Endodermal cell (in vitro differentiated cells): ENCODE results near the gene LMO7. TPM values are rescaled to one million over a fixed set of nuclear protein-coding genes. Genes with fewer than 3 reads are reported as not detected.

ENCODE experiments used
- DNase-seq: peaks from one replicate; pipeline ENCODE4 v3.0.0-alpha.2; 2017
- H3K27ac ChIP-seq: 2 replicates; pipeline ENCODE4 v1.5.1; 2013; ENCODE audit warnings: mild to moderate bottlenecking, low read depth, low read length, moderate library complexity
- H3K27me3 ChIP-seq: 2 replicates; pipeline ENCODE4 v1.6.1; 2013; ENCODE audit warnings: mild to moderate bottlenecking, low read length, moderate library complexity; ENCODE audit not compliant: insufficient read depth, control insufficient read depth, poor library complexity, severe bottlenecking
- H3K36me3 ChIP-seq: 2 replicates; pipeline ENCODE4 v1.7.0; 2013; ENCODE audit warnings: mild to moderate bottlenecking, low read length, moderate library complexity; ENCODE audit not compliant: control insufficient read depth, insufficient read depth
- H3K4me1 ChIP-seq: one replicate; pipeline ENCODE4 v1.7.0; 2013; ENCODE audit warnings: low read length; ENCODE audit not compliant: control insufficient read depth, insufficient read depth
- H3K4me3 ChIP-seq: 2 replicates; pipeline ENCODE4 v1.5.1; 2013; ENCODE audit warnings: mild to moderate bottlenecking, low read length, moderate library complexity
- H3K9ac ChIP-seq: 2 replicates; pipeline ENCODE4 v1.6.1; 2013; ENCODE audit warnings: mild to moderate bottlenecking, low read length, moderate library complexity; ENCODE audit not compliant: poor library complexity, severe bottlenecking; ENCODE audit errors: extremely low read depth
- H3K9me3 ChIP-seq: 2 replicates; pipeline ENCODE4 v1.6.1; 2013; ENCODE audit warnings: mild to moderate bottlenecking, low read length, moderate library complexity; ENCODE audit not compliant: control insufficient read depth
- H3K27ac Mint-ChIP-seq: 2 replicates; pipeline ENCODE4 v1.8.0; 2020; ENCODE audit warnings: mixed read lengths
- H3K27me3 Mint-ChIP-seq: 2 replicates; pipeline ENCODE4 v1.8.0; 2021; ENCODE audit warnings: mild to moderate bottlenecking, mixed read lengths; ENCODE audit not compliant: insufficient read depth
- H3K36me3 Mint-ChIP-seq: 2 replicates; pipeline ENCODE4 v1.8.0; 2020; ENCODE audit warnings: low read depth, mixed read lengths
- H3K4me1 Mint-ChIP-seq: 2 replicates; pipeline ENCODE4 v1.8.0; 2020; ENCODE audit warnings: mixed read lengths
- H3K4me3 Mint-ChIP-seq: 2 replicates; pipeline ENCODE4 v1.8.0; 2020; ENCODE audit warnings: mild to moderate bottlenecking, moderate library complexity, mixed read lengths
- H3K9me3 Mint-ChIP-seq: 2 replicates; pipeline ENCODE4 v1.8.0; 2020; ENCODE audit warnings: mild to moderate bottlenecking, mixed read lengths
- WGBS, 2 experiments: methylation state at CpG; one replicate each; pipeline versions ENCODE4 v1.1.5 to v1.1.7; 2013; ENCODE audit warnings: missing lambda C conversion rate in 2 of 2, mixed read lengths in 1 of 2; ENCODE audit not compliant: insufficient coverage in 1 of 2, insufficient read length in 1 of 2; 5-methylcytosine and 5-hydroxymethylcytosine counted together
- total RNA-seq, 2 donors: library from RNA; stranded (reverse); fragmentation: NEBNext Ultra II Directional in 1 of 2; extraction: Animal tissue kit (Norgen Biotek cat#: 25700) in 1 of 2; gene quantifications; 2 replicates in 1 of 2; 3 replicates in 1 of 2; pipeline ENCODE4 v1.2.1, GENCODE V29; 2021
- TF ChIP-seq, protein P1 (sequence below): fragments of 200-600 bp; sonication (generic); conservative IDR thresholded peaks from 2 replicates; pipeline ENCODE4 v1.5.0; 2021; ENCODE audit warnings: antibody characterized with exemption, mild to moderate bottlenecking

Gene LMO7
- total RNA-seq, 2 donors from 2014 or later, result 9.9 to 14.1 TPM

DNA sequence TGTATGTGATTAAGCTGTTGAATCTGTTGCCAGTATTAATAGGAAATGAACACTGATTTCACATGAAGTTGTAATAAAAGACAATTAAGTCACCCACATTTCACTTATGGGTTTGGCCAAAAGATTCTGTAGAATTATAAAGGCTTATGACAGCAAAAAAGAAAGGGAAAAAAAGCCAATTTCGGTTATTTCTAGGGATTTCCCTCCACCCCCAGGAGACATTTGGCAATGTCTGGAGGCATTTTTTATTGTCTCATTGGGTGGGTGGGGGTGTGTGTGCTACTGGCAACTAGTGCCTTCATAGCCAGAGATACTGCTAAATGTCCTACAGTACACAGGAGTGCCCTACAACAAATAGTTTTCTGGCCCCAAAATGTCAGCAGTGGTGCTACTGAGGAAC, 175.7 kb downstream of the LMO7 start:
- 80% methylated on average over 1 of the region's 1 CpG; no CpG with 5 or more reads in 1 of the 2 experiments for WGBS, 2 experiments
- peaks cover 9% of the 10 kb centered on the region for H3K4me1 Mint-ChIP-seq

DNA sequence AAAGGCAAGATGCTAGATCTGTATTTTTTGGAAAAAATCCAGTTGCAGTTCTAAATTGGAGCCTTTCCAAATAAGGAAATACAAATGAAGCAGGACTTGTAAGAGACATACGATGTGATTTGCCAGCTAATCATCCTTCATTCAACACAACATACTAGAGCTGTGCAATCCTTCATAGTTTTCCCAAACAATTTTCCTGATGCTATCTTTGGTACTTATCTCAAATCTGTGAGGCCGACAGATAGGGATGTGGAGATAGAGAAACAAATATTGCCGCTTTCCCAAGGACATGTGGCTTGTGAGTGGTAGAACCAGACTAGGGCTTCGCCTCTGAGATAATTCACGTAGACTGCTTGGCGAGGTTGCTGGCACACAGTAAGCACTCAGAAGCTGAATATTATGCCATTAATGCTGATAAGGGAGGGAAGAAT, 176.6 kb downstream of the LMO7 start:
- H3K9me3 ChIP-seq, result no peaks in the 10 kb centered on the region
- 94 to 96% methylated on average over 5 to 6 of the region's 6 CpGs for WGBS, 2 experiments
- Mint-ChIP-seq H3K27me3 (no peaks in the 10 kb centered on the region), H3K9me3 (no peaks in the 10 kb centered on the region), H3K27ac (no peak overlapping the region), H3K4me3 (no peak overlapping the region), H3K4me1 (peaks cover 5% of the 10 kb centered on the region), H3K36me3 (no peaks in the 10 kb centered on the region)
- TF ChIP-seq, protein P1, sequence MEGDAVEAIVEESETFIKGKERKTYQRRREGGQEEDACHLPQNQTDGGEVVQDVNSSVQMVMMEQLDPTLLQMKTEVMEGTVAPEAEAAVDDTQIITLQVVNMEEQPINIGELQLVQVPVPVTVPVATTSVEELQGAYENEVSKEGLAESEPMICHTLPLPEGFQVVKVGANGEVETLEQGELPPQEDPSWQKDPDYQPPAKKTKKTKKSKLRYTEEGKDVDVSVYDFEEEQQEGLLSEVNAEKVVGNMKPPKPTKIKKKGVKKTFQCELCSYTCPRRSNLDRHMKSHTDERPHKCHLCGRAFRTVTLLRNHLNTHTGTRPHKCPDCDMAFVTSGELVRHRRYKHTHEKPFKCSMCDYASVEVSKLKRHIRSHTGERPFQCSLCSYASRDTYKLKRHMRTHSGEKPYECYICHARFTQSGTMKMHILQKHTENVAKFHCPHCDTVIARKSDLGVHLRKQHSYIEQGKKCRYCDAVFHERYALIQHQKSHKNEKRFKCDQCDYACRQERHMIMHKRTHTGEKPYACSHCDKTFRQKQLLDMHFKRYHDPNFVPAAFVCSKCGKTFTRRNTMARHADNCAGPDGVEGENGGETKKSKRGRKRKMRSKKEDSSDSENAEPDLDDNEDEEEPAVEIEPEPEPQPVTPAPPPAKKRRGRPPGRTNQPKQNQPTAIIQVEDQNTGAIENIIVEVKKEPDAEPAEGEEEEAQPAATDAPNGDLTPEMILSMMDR, result no peak
- DNase-seq, result no peak
- H3K36me3 ChIP-seq, result no peaks in the 10 kb centered on the region
- H3K9ac ChIP-seq, result no peak overlapping the region
- H3K4me1 ChIP-seq, result no peaks in the 10 kb centered on the region
- no peak overlapping the region for H3K27ac ChIP-seq
- H3K4me3 ChIP-seq, result no peak overlapping the region
- H3K27me3 ChIP-seq, result no peaks in the 10 kb centered on the region

More for the DNA sequence above, 175.7 kb downstream of the LMO7 start:
- TF ChIP-seq, protein P1, result no peak
- no peaks in the 10 kb centered on the region for H3K36me3 Mint-ChIP-seq
- H3K36me3 ChIP-seq, result no peaks in the 10 kb centered on the region
- H3K9ac ChIP-seq, result no peak overlapping the region
- H3K27me3 Mint-ChIP-seq, result no peaks in the 10 kb centered on the region
- no peak for DNase-seq
- no peaks in the 10 kb centered on the region for H3K9me3 Mint-ChIP-seq
- H3K4me1 ChIP-seq, result no peaks in the 10 kb centered on the region
- no peak overlapping the region for H3K27ac ChIP-seq
- H3K9me3 ChIP-seq, result no peaks in the 10 kb centered on the region
- no peak overlapping the region for H3K27ac Mint-ChIP-seq
- no peaks in the 10 kb centered on the region for H3K27me3 ChIP-seq
- H3K4me3 Mint-ChIP-seq, result no peak overlapping the region
- no peak overlapping the region for H3K4me3 ChIP-seq

DNA sequence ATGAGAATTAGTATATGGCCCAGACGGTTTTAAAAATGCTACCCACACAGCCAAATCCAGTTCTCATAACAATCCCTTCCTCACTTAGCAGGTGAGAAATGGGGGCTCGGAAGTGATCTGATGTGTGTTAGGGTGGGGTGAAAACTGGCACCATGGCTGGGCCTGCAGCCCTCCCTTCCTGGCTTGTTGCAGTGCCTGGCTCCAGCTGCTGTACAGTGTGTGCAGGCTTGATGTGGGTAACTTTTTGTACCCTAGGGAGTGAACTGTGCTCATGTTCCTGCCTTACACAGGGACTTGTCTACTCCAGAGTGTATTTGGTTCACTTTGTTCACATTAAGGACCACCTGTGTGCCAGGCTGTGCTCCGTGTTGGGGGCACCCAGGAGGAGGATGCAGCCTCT, 177.2 kb downstream of the LMO7 start:
- 82 to 100% methylated on average over 1 to 2 of the region's 3 CpGs for WGBS, 2 experiments
- H3K4me1 Mint-ChIP-seq, result peaks cover 5% of the 10 kb centered on the region

More for the DNA sequence above, 177.2 kb downstream of the LMO7 start:
- Mint-ChIP-seq H3K4me3 (no peak overlapping the region), H3K27me3 (no peaks in the 10 kb centered on the region), H3K9me3 (no peaks in the 10 kb centered on the region), H3K36me3 (no peaks in the 10 kb centered on the region), H3K27ac (no peak overlapping the region)
- Histone ChIP-seq H3K36me3 (no peaks in the 10 kb centered on the region), H3K27me3 (no peaks in the 10 kb centered on the region), H3K4me3 (no peak overlapping the region), H3K9me3 (no peaks in the 10 kb centered on the region), H3K9ac (no peak overlapping the region), H3K4me1 (no peaks in the 10 kb centered on the region), H3K27ac (no peak overlapping the region)
- DNase-seq, result no peak
- TF ChIP-seq, protein P1, result no peak
